GM19035 (cell line): Measurements from ENCODE around the gene HCCS.

Source experiments
- ATAC-seq: cut with Tn5 transposase; IDR thresholded peaks from one replicate; pipeline ENCODE4 v1.9.1; 2021; ENCODE audit not compliant: unreplicated experiment

HCCS gene

DNA sequence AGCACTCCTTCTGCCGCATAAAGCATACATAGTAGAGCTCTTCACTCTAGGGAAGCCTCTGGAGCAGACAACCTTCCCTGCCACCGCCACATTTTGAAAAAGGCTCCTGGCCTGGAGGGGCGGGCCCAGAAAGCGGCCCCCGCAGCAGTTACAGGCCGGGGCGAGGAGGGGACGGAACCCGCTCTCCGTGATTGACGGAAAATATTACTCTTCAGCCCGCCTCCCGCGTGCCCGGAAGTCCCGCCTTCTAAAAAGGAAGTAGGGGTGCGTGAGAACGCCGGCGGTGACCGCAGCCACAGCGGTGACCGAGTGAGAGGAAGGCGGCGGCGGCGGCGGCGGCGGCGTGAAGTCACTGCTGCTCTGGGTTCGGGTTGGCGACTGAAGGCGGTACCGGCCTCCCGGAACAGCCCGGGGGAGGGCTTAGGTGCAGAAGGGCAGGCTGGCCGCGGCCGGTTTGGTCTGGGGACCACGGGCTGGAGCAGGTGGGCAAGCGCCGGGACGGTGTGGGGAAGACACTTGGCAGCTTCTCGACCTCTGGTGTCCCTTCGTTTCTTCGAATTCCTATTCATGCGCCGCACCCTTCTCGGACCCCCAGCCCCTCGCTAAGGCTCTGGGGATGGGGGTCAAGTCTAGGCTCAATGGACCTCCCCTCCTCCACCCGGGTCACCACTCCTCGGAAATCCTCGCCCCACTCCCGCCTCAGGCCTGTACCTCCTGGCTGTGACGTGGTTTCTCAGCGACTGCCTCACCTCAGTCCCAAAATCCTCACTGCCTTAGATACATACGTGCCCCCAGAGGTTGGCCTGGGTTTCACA lies at the start of gene HCCS:
Gene HCCS (plus strand): TSS at position 296 of the 815 bp plus-strand sequence. CDS start 729 bp downstream, outside the sequence.
- peak; percentile 93 for ATAC-seq

DNA sequence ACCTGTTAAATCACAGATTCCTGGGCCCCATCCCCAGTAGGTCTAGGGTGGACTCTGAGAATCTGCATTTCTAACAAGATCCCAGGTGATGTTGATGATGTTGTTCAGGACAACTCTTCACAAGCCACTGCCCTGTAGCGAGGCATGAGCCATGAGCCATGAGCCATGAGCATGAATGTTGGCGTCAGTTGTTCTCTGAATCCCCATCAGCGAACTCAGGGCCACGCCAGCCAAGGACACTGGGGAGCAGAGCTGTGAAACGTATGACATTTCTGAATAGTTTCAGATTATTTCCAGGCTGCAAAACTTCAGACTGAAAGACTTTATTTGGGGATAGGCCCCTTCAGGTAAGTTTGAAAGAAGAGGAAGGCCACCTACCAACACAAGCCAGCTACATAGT lies 46.9 kb upstream of the HCCS start:
- ATAC-seq, result no peak

DNA sequence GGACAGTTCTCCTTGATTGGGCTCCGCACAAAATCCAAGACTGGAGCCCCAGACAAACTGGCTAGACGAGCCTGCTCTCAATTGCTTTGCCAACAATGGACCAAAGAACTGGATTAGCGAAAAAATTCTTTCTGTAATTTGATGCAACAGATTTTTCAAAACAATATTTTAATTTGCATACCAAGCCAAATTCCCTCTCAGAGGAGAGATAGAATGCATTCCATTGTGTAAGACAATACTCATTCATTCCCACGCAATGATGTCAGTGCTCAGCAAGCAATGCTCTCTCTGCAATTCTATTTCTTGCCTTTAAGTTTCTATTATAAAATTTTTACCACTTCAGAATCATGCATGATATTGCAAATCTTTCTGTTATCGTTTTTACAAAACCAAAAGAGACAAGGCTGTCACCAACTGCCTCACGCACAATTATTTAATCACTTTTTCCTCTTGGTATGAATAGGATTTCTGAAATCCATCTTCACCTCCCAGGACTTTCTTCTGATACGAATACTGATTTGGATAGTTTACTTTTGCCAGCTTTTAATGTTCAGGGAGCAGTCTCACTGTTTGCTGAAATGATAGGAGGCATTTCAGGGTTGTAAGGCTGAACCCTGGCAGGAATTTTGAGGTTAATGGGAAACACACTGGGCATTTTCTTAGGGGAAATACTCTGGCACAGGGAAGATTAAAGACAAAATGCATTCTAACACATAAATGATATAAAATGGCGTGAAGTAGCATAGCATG lies 46.1 kb upstream of the HCCS start:
- ATAC-seq, result no peak

DNA sequence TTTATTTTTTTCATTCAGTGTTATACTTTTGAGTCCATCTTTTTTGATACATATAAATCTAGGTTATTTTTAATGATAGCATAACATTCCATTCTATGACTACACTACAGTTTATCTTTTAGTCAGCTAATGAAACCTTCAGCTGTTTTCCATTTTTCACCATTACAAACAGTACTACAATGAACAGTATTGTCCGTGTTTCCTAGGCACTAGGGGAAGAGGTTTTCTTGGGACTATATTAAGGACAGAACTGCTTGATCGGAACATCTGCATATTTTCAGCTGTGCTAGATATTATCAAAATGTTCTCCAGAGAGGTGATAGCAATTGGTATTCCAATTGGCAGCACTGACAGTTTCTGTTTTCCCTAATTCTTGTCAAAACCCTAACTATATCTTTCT lies 44.3 kb upstream of the HCCS start:
- no peak for ATAC-seq

DNA sequence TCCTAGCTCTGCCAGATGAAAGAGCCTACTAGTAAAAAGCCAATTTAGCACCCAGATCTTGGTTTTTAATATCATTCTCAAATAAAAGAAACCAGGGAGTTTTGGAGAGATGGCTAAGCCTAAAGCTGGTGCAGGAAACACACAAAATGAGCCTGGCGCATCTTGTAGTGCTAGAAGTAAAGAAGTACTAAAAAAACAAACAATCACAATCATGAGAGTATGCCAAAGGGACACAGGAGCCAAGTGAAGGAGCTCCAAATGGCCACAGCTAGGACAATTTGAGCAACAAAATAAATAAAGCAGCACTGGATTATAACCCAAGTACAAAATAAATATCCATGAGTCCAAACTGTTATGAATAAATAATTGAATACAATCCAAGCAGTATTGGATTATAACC lies 37.8 kb upstream of the HCCS start:
- no peak for ATAC-seq

DNA sequence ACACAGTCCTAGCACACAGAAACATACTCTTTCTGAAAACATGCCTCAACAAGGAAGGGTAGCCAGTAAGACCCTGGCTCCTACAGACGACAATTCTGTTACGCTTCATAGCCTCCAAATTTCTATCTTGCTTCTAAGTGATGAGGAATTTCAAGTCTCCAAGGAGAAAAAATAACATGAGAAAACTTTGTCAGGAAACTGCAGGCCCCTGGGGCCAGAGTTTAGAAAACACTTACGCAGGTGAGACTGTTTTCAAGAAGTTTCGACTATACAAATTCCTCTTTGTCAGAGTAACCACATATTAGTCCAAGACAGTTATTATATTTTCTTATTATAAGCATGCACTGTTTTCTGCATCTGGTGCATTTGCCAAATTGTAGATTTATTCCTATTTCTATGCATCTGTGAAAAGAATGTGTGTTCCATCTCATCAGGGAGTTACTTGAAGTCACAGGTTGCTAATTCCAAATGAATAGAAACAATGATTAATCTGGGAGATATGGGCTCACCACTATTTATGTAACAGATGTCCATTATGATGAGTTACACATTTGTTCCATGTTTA lies 30.3 kb upstream of the HCCS start:
- ATAC-seq, result no peak

DNA sequence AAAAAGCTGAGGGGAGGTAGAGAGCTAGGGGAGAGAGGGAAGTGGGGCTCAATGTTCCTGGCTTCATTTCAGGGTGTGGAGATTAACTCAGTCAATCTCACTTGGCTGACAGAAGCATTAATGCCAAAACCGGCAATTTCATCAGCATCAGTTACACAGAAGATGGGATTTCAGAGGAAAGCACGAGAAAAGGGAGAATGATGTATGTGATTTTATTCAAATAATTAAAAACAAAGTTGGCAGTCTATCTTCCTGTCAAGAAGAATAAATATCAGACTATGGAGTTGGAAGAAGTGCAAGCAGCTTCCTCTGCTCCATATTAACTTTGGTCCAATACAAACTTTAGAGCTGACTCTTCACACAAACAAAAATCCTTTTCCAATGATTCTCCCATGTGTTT lies 29.6 kb upstream of the HCCS start:
- no peak for ATAC-seq

- no peak for ATAC-seq
Observed at GRCh38 chrX:11085305-11085704, 25.8 kb upstream of the HCCS start.

- ATAC-seq, result no peak
Observed at GRCh38 chrX:11089802-11090201, 21.3 kb upstream of the HCCS start.

GRCh38 chrX:11097933-11098332 lies 13.2 kb upstream of the HCCS start:
- no peak for ATAC-seq

DNA sequence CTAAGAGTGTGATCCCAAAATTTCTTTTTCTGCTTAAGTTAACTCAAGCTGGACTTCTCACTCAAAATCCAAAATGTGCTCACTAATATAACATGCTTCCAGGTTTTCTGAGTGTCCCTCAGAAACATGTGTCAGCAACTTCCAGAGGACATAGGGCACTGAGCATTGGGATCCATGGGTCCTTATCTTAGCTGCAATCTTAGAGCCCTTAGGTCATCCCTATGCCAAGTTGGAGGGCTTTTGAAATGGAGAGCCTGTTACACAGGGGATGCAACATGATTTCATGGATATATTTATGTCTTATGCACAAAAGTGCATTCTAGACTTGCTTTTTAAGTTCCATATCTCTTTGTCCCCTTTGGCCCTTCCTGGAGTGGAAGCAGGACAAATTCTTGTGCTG lies 11.7 kb upstream of the HCCS start:
- ATAC-seq, result no peak

- ATAC-seq, result no peak
Observed at GRCh38 chrX:11100281-11101035, 10.7 kb upstream of the HCCS start.

- ATAC-seq, result peak; percentile 55
Observed at GRCh38 chrX:11103006-11103405, 8.1 kb upstream of the HCCS start.

DNA sequence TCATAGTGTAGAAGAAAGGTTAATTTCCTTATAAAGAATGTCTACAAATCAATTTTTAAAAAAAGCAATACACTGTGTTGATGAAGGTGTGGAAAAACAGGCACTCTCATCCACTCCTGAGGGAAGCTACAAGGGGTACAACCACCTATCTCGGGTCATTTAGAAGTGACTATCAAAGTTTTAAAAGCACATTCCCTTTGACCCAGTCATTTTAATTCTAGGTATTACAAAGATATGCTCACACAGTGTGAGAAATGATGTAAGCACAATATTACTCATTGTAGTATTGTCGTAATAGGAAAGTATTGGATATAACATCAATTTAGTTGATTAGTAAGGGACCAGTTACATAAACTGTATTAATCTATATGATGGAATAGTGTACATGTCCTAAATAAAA lies 7.4 kb upstream of the HCCS start:
- ATAC-seq, result no peak

DNA sequence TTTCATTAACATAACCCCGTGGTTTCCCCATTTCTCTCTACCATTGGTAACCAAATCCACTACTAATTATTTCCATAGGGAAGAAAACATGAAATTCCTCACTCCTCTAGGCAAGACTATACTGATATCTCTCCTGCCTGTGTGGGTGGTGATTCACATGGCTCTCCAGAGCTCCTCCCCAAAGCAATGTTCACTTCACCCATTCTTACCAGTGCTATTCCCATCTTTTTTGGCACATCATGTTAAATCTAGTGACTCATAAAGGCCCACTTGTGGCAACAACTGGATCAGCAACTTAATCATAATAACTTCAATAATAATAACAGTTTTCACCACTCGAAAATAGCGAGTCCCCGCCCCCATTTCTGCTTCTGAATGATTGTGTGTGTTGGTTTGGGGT lies 6.1 kb upstream of the HCCS start:
- no peak for ATAC-seq

DNA sequence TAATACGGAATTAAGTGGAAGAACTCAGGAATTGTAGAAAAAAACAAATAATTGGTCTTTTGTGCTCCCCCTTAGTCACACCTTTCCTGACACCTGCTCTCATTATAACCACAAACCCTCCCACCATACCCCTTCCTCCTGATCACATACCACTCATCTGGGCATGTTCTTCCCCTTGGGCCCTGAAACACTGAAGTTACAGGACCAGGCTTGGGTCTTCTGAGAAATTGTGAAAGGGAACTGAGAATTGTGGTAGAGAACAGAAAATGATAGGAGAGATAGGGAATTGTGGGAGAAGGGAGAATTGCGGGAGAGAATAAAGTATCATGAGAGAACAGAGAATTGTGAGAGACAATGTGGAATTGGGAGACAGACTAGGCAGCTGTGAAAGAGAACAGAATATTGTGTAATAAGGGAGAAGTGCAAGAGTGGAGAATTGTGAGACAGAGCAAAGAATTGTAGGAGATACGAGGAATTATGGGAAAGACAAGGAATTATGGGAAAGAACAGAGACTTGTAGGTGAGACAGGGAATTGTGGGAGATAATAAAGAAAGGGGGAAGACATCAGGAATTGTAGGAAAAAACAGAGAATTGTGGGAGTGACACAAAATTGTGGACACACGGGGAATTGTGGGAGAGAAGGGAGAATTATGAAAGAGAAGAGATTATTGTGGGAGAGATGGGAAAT lies 2.7 kb upstream of the HCCS start:
- ATAC-seq, result no peak

DNA sequence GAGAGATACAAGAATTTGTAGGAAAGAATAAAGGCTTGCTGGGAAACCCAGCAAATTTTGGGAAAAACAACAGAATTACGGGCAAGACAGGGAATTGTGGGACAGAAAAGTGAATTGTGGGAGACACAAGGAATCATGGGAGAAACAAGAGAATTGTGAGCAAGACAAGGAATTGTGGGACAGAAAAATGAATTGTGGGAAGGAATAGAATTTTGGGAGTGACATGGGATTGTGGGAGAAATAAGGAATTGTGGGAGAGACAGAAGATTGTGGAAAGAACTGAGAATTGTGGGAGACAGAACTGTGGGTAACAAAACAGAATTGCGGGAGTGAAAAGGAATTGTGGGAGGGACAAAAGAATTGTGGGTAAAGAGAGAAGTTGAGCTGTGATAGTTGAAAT lies 1.2 kb upstream of the HCCS start:
- no peak for ATAC-seq

GRCh38 chrX:11111947-11112346 lies 815 bp downstream of the HCCS start:
- no peak for ATAC-seq

DNA sequence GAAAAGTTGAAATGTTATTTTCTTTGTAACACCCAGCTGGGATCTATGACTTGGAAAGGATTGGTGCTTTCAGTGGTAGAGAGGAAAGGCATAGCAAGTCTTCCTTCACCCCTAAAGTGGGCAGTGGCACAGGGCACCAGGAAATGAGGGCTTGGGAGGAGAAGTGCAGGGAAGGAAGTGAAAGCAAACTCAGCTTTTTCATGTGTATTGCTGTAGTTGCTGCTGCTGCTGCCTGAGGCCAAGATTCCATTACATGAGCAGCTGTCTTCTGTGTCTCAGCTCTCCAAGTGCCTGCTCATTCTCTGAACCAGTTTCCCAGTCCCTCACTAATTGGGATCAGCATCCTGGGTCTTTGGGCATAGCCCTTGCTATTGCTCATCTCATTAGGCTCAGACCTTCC lies 2.6 kb downstream of the HCCS start:
- ATAC-seq, result no peak

DNA sequence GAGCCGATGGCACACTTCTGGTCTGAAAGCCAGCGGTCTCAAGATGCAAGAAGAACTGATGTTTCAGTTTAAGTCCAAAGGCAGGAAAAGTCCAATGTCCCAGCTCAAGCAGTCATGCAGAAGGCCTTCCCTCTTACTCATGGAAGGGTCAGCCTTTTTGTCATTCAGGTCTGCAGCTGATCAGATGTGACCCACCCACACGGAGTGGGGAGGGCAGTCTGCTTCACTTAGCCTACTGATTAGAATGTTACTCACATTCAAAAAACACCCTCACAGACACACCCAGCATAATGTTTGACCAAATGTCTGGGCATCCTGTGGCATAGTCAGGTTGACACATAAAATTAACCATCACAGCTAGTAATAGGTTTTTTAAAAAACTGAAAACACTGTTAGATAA lies 6.6 kb downstream of the HCCS start:
- no peak for ATAC-seq
